ENCODE measurements around the gene SDSL.

GRCh38 chr12:113424915-113425823 lies 3.0 kb downstream of the SDSL start:
- peak in 2 of 4 experiments; percentile 35 to 62 for TF ChIP-seq CTCF (IDR thresholded peaks at IDR 0.05)
- TF ChIP-seq POLR2AphosphoS5 (IDR thresholded peaks at IDR 0.05) = no peak
- TF ChIP-seq POLR2A (IDR thresholded peaks at IDR 0.05) = no peak

Measured in sigmoid colon (tissue), 4 donors.